Stimulated activated CD4-positive, alpha-beta T cell treated with anti-CD3 and anti-CD28 coated beads, Interleukin-2, amount 100 ng/mL, for 24 hours (primary cell): ENCODE data around the gene SLC50A1.

ENCODE experiments used
- DNase-seq, 2 donors: peaks; one replicate each; pipeline ENCODE4 v3.0.0-alpha.2; 2020

SLC50A1 gene, protein sequence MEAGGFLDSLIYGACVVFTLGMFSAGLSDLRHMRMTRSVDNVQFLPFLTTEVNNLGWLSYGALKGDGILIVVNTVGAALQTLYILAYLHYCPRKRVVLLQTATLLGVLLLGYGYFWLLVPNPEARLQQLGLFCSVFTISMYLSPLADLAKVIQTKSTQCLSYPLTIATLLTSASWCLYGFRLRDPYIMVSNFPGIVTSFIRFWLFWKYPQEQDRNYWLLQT

GRCh38 chr1:155135415-155136028, at the start of gene SLC50A1:
Gene SLC50A1 (plus strand): TSS chr1:155135852. CDS start chr1:155135912, 60 bp downstream.
- peak; percentile 93 to 97 for DNase-seq

- peak; percentile 85 to 88 for DNase-seq
Observed at GRCh38 chr1:155086128-155086741, 49.4 kb upstream of the SLC50A1 start.

- no peak for DNase-seq
Observed at GRCh38 chr1:155086856-155087535, 48.7 kb upstream of the SLC50A1 start.

- DNase-seq, result peak; percentile 87 to 89
Observed at GRCh38 chr1:155091071-155092051, 44.3 kb upstream of the SLC50A1 start.

DNA sequence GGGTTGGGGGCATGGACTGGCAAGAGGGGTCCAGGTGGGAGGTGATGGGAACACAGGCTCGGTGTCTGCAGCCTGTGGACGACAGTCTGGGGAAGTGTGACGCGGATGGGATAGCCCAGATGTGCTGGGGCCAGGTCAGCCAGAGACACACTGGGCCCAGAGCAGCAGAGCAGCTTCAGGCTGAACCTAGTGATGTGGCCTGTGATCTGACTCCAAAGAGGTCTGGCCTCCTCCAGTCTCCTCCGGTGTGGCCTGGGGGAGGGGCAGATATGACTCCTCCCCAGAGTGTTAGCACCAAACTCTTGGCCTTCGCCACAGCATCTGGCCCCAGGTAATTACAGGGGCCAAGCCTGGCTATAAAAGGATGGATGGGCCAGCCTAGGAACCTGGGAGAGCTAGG, 43.5 kb upstream of the SLC50A1 start:
- DNase-seq, result no peak

DNA sequence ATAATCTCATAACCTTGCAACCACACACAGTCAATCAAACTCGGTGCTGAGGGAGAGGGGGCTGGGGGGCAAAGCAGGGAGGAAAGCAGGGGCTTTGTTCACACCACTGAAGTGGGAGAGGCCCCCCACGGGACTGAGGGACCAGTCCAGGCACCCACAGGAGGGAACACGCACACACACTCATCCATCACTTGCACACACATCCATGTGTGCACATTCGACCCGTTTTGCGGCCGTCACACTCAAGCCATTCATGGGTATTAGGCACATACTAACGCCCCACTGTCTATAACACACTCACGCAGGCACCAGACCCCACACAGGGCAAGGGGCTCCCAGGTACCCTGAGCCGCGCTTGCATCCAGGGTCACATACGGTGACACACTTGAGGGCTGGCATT, 43.0 kb upstream of the SLC50A1 start:
- DNase-seq, result no peak

GRCh38 chr1:155093911-155094621, 41.6 kb upstream of the SLC50A1 start:
- no peak for DNase-seq

DNA sequence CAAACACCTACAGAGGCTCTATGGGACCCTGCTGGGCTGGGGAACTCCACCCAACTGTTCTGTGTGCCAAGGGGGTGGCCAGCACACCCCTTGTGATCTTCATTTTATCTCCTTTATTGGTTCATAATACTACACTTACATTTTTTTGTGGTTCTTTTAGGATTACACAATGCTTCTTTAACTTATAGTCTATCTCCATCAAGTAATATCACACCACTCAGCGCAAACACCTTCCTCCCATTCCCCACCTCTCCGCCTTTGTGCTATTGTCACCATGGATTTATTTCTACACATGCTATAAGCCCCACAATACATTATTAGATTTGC, 41.1 kb upstream of the SLC50A1 start:
- no peak for DNase-seq

- DNase-seq, result no peak
Observed at GRCh38 chr1:155099331-155099730, 36.3 kb upstream of the SLC50A1 start.

DNA sequence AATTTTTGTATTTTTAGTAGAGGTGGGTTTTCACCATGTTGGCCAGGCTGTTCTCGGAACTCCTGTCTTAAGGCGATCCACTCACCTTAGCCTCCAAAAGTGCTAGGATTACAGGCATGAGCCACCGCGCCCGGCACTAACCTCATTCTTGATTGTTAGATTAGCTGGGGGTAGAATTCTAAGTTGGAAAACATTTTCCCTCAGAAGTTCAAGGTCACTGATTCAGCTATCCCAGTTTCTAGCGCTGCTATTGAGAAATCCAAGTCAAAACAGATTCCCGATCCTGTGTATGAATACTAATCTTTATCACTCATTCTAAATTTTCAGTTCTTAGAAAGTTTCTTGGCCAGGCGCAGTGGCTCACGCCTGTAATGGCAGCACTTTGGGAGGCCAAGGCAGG, 32.3 kb upstream of the SLC50A1 start:
- no peak for DNase-seq

DNA sequence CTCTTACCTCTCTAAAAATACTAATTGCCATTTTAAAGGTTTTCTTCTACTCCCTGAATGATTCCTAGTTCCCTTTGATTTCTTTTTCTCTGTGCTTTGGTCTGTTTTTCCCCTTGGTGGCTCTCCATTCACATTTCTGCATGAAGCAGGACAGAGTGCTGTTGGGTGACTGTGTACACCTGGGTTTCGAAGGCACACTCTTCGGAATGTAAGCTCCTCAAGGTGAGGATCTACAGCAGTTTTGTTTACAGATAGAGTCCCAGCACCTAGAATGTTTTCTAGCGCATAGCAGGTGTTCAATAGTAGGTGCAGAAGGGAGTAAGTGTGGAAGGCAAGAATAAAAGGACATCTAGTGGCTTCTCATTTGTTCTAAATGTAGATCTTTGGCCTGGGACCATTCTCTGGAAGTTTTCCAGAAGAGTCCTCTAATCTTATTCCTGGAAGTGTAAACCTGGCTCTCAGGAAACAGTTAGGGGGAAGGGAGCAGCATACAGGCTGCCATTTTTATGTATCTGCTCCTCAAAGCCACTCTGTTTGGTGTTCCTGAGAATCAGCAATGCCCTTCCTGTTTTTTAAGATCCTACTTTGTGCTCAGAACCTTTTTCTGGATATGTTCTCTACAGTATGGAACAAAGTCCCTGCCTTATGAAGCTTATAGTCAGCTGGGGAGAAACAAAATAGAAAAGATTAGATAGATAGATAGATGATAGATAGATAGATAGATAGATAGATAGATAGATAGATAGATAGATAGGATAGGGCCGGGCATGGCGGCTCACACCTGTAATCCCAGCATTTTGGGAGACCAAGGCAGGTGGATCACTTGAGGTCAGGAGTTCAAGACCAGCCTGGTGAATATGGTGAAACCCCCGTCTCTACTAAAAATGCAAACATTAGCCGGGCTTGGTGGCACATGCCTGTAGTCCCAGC, 30.8 kb upstream of the SLC50A1 start:
- DNase-seq, result no peak

- no peak for DNase-seq
Observed at GRCh38 chr1:155105604-155106011, 30.0 kb upstream of the SLC50A1 start.

GRCh38 chr1:155106862-155107261, 28.8 kb upstream of the SLC50A1 start:
- DNase-seq, result no peak

DNA sequence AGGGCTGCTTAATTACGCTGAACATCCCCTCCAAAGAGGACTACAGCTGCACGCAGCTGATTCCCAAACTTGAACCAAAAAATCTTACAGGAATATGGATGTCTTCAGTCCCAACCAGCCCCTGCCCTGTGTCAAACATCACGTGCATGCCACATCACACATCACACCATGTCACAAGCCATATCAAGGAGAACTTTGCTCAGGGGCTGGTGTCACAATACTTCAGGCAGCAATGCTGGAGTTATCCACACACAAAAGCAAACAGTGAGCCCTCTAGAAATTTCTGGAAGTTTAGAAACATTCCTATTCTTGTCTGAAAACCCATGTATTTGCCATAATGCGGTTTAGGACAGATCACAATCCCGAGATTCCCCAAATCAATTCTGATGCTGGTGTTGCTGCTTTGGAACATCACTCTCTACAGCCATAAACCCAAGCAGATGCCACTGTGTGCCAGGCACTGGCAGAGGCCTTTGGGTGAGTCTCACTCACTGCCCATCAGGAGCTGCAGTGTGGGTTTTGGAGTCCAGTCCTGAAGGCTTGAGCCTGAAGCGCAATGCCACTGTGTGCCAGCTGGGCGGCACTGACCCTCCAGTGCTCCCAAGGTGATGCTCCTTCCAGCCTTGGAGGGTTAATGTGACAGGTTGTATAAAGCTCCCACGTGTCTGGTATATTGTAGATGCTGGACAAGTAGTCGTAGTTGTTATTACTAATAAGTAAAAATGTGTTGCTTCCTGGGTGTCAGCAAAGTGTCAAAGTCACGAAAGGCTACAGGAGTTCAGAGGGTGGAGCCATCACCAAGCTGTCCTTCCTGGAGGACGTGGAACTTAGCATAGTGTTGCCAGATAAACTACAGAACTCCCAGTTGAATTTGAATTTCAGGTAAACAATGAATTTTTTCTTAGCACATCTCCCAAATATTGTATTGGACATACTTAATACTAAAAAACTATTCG, 28.1 kb upstream of the SLC50A1 start:
- no peak for DNase-seq

DNA sequence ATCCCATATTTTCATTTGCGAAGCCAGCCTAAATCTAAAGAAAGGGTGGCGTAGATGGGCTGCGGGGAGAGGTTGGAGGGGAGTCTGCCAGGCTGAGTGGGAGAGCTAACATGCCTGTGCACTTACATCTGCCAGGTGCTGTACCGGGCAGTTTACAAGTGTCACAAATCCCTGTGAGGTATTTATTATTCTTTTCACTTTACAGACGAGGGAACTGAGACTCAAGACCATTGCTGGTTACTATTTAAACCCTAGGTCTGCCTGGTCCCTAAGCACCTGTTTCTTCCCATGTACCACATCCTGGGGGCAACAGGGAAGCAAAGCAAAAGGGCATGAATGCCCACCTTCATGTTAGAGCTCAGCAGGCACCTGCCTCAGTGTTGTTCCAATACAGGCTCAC, 27.4 kb upstream of the SLC50A1 start:
- no peak for DNase-seq

- no peak for DNase-seq
Observed at GRCh38 chr1:155110381-155110780, 25.3 kb upstream of the SLC50A1 start.

DNA sequence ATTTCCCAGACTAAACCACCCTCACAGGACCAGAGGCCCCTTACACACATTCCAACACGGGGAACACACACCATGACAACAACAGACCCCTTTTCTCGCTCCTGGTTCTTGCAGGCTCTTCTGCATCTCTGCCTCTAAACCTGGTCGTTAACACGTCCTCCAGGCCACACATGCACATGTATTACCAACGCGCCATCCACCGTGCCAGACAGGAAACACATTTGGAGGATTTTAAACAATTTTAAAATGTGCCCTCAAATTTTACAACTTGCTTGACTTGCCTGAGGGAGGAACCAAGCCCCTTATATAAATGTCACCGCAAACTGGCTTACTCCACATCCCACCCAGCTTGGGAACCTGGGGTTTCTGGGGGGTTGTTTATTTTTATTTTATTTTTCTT, 24.8 kb upstream of the SLC50A1 start:
- no peak for DNase-seq

- no peak for DNase-seq
Observed at GRCh38 chr1:155113450-155113980, 22.1 kb upstream of the SLC50A1 start.

DNA sequence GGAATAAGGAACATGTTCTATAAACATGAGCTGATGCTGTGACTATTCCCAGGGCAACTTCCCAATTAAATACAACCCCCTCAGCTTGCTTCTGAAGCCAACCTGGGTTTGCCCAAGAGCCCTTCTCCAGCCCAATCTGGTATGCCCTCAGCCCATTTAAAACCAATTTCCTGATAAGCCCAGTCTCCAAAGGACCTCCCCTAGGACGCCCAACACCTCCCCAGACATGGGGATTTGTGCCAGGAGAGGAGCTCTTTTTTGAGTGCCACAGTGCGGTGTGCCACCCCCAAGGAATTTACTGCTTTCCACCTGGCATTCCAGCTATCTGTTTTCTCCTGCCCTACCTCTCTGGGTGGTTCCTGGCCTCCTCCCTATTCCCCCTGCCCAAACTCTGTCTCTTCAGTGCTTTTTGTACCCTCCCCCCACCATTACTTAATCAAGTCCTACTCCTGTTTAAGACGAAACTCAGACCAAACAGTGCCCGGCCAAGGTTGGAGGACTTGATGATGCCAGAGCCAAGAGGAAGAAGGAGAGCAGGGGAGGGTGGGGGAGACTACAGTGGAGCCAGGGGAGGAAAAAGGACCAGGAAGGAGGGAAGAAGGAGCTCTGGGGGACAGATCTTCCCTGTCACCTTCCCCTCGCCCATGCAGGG, 19.4 kb upstream of the SLC50A1 start:
- no peak for DNase-seq
